Tibial nerve (tissue), 4 donors: ENCODE results near the gene FNDC3B. TPM values are rescaled to one million over a fixed set of nuclear protein-coding genes. Genes with fewer than 3 reads are reported as not detected.

Experiments
- DNase-seq, 2 donors: peaks; one replicate each; pipeline ENCODE4 v3.0.0-alpha.2; 2019; ENCODE audit warnings: low spot score in 2 of 2
- H3K27ac ChIP-seq, 4 donors: fragments of 200-600 bp; sonication (generic) in 3 of 4; one replicate each; pipeline ENCODE4 v1.5.1; 2017 to 2019; ENCODE audit warnings: mild to moderate bottlenecking in 1 of 4
- H3K27me3 ChIP-seq, 2 donors: fragments of 200-600 bp; sonication (generic) in 1 of 2; one replicate each; pipeline versions ENCODE4 v1.5.1 to v1.6.0; 2017 to 2019
- H3K36me3 ChIP-seq, 3 donors: fragments of 200-600 bp; sonication (generic); one replicate each; pipeline ENCODE4 v1.5.1; 2018 to 2019
- H3K4me1 ChIP-seq, 4 donors: fragments of 200-600 bp; sonication (generic) in 3 of 4; one replicate each; pipeline ENCODE4 v1.5.1; 2017 to 2019
- H3K4me3 ChIP-seq, 4 donors: fragments of 200-600 bp; sonication (generic) in 3 of 4; one replicate each; pipeline ENCODE4 v1.5.1; 2017 to 2019; ENCODE audit warnings: mild to moderate bottlenecking in 1 of 4, moderate library complexity in 1 of 4
- H3K9me3 ChIP-seq, 4 donors: fragments of 200-600 bp; sonication (generic) in 3 of 4; one replicate each; pipeline ENCODE4 v1.5.1; 2017 to 2019
- CTCF ChIP-seq, 5 experiments: fragments of 200-600 bp in 3 of 5; fragments of 450-650 bp in 2 of 5; sonication (generic) in 3 of 5; IDR thresholded peaks; one replicate each; pipeline ENCODE4 v1.5.1; 2016 to 2019; ENCODE audit warnings: antibody characterized with exemption in 5 of 5, mild to moderate bottlenecking in 3 of 5, moderate library complexity in 2 of 5
- EP300 ChIP-seq, 2 donors: sonication (generic); formaldehyde crosslinking; IDR thresholded peaks; one replicate each; pipeline ENCODE4 v1.6.1; 2017; ENCODE audit warnings: antibody characterized with exemption in 2 of 2, mild to moderate bottlenecking in 1 of 2
- POLR2A ChIP-seq, 2 donors: fragments of 450-650 bp; IDR thresholded peaks; one replicate each; pipeline ENCODE4 v1.6.1; 2017; ENCODE audit warnings: antibody characterized with exemption in 2 of 2, mild to moderate bottlenecking in 2 of 2, moderate library complexity in 2 of 2
- WGBS, 2 donors: methylation state at CpG; one replicate each; pipeline ENCODE4 v1.1.5; 2018; 5-methylcytosine and 5-hydroxymethylcytosine counted together
- total RNA-seq, 4 donors: library from RNA; depleted of rRNA; stranded (reverse); fragments of >200 nt; gene quantifications; one replicate each; pipeline ENCODE4 v1.1.0, GENCODE V29; 2016

The FNDC3B gene
- total RNA-seq, 4 donors from 2014 or later = 87.5 to 106 (median 95.7) TPM

GRCh38 chr3:172292422-172292821, 253.0 kb downstream of the FNDC3B start:
- TF ChIP-seq POLR2A (IDR thresholded peaks at IDR 0.05) (no peak), EP300 (IDR thresholded peaks at IDR 0.05) (no peak), CTCF (IDR thresholded peaks at IDR 0.05) (no peak)
- Histone ChIP-seq H3K4me1 (peaks cover 0 to 25% (median 0%) of the 10 kb centered on the region in 4 donors), H3K36me3 (peaks cover 0 to 44% (median 0%) of the 10 kb centered on the region in 3 donors), H3K27ac (no peak overlapping the region), H3K4me3 (no peak overlapping the region), H3K9me3 (no peaks in the 10 kb centered on the region), H3K27me3 (no peaks in the 10 kb centered on the region)
- 74 to 78% methylated on average over 2 of the region's 2 CpGs for WGBS, 2 donors
- DNase-seq = no peak

GRCh38 chr3:172293093-172293492, 253.7 kb downstream of the FNDC3B start:
- Histone ChIP-seq H3K27ac (no peak overlapping the region), H3K4me1 (peaks cover 0 to 20% (median 0%) of the 10 kb centered on the region in 4 donors), H3K27me3 (no peaks in the 10 kb centered on the region), H3K36me3 (peaks cover 0 to 43% (median 0%) of the 10 kb centered on the region in 3 donors), H3K4me3 (no peak overlapping the region), H3K9me3 (no peaks in the 10 kb centered on the region)
- DNase-seq = no peak
- WGBS, 2 donors = 76 to 82% methylated on average over 2 of the region's 2 CpGs
- no peak for TF ChIP-seq CTCF (IDR thresholded peaks at IDR 0.05)
- no peak for TF ChIP-seq EP300 (IDR thresholded peaks at IDR 0.05)
- TF ChIP-seq POLR2A (IDR thresholded peaks at IDR 0.05) = no peak

GRCh38 chr3:172294223-172294806, 254.9 kb downstream of the FNDC3B start:
- WGBS, 2 donors = 88 to 89% methylated on average over 6 of the region's 6 CpGs
- H3K4me1 ChIP-seq = peaks cover 0 to 14% (median 0%) of the 10 kb centered on the region in 4 donors
- H3K9me3 ChIP-seq = no peaks in the 10 kb centered on the region
- DNase-seq = no peak
- TF ChIP-seq CTCF (IDR thresholded peaks at IDR 0.05) (no peak), EP300 (IDR thresholded peaks at IDR 0.05) (no peak), POLR2A (IDR thresholded peaks at IDR 0.05) (no peak)
- H3K4me3 ChIP-seq = no peak overlapping the region
- peaks cover 0 to 45% (median 0%) of the 10 kb centered on the region in 3 donors for H3K36me3 ChIP-seq
- no peaks in the 10 kb centered on the region for H3K27me3 ChIP-seq
- no peak overlapping the region for H3K27ac ChIP-seq

- Histone ChIP-seq H3K27me3 (no peaks in the 10 kb centered on the region), H3K9me3 (no peaks in the 10 kb centered on the region), H3K4me1 (peaks cover 0 to 1% (median 0%) of the 10 kb centered on the region in 4 donors), H3K27ac (no peak overlapping the region), H3K4me3 (no peak overlapping the region), H3K36me3 (peaks cover 0 to 60% (median 0%) of the 10 kb centered on the region in 3 donors)
- TF ChIP-seq EP300 (IDR thresholded peaks at IDR 0.05) (no peak), CTCF (IDR thresholded peaks at IDR 0.05) (no peak), POLR2A (IDR thresholded peaks at IDR 0.05) (no peak)
- WGBS, 2 donors = 83 to 86% methylated on average over 9 of the region's 9 CpGs
- no peak for DNase-seq
Observed at GRCh38 chr3:172296248-172296974, 257.0 kb downstream of the FNDC3B start.

GRCh38 chr3:172296975-172297332, 257.6 kb downstream of the FNDC3B start:
- WGBS, 2 donors = 95 to 98% methylated on average over 2 of the region's 2 CpGs
- no peak overlapping the region for H3K27ac ChIP-seq
- TF ChIP-seq CTCF (IDR thresholded peaks at IDR 0.05) (no peak), EP300 (IDR thresholded peaks at IDR 0.05) (no peak), POLR2A (IDR thresholded peaks at IDR 0.05) (no peak)

More at GRCh38 chr3:172296975-172297332, 257.6 kb downstream of the FNDC3B start:
- Histone ChIP-seq H3K4me1 (peaks cover 0 to 7% (median 0%) of the 10 kb centered on the region in 4 donors), H3K36me3 (peaks cover 0 to 60% (median 0%) of the 10 kb centered on the region in 3 donors), H3K27me3 (no peaks in the 10 kb centered on the region), H3K4me3 (no peak overlapping the region), H3K9me3 (no peaks in the 10 kb centered on the region)
- DNase-seq = no peak
